Glomerular endothelial cell (primary cell): ENCODE results near the gene MALAT1. TPM values are rescaled to one million over a fixed set of nuclear protein-coding genes. Genes with fewer than 3 reads are reported as not detected.
"Not testable (repeated sequence)": the region's sequence is repeated elsewhere in the genome, so short reads cannot be mapped to it uniquely, and the experiment has no call there.

Source experiments
- DNase-seq: peaks from one replicate; pipeline ENCODE4 v3.0.0-alpha.2; 2011; ENCODE audit warnings: low read depth, low spot score; ENCODE audit errors: extremely low read depth
- total RNA-seq: library from RNA; depleted of rRNA; stranded (reverse); fragments of >200 nt; gene quantifications from 2 replicates; pipeline ENCODE4 v1.2.3, GENCODE V29; 2015

The MALAT1 gene
- total RNA-seq, result 3,312 and 7,796 TPM in 2 replicates

DNA sequence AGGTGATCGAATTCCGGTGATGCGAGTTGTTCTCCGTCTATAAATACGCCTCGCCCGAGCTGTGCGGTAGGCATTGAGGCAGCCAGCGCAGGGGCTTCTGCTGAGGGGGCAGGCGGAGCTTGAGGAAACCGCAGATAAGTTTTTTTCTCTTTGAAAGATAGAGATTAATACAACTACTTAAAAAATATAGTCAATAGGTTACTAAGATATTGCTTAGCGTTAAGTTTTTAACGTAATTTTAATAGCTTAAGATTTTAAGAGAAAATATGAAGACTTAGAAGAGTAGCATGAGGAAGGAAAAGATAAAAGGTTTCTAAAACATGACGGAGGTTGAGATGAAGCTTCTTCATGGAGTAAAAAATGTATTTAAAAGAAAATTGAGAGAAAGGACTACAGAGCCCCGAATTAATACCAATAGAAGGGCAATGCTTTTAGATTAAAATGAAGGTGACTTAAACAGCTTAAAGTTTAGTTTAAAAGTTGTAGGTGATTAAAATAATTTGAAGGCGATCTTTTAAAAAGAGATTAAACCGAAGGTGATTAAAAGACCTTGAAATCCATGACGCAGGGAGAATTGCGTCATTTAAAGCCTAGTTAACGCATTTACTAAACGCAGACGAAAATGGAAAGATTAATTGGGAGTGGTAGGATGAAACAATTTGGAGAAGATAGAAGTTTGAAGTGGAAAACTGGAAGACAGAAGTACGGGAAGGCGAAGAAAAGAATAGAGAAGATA is at the start of gene MALAT1:
Gene MALAT1, plus strand, starts transcription at position 69 of the 736 bp plus-strand sequence.
- DNase-seq, result no peak

- not testable (repeated sequence) for DNase-seq
Measured at GRCh38 chr11:65451301-65451700, 47.5 kb upstream of the MALAT1 start.

DNA sequence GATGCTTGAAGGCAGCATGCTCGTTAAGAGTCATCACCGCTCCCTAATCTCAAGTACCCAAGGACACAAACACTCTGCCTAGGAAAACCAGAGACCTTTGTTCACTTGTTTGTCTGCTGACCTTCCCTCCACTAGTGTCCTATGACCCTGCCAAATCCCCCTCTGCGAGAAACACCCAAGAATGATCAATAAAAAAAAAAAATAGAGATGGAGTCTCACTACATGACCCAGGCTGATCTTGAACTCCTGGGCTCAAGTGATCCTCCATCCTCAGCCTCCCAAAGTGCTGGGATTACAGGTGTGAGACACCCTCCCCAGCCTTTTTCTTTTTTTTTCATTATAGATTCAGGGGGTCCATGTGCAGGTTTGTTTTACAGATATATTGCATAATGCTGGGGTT is 46.6 kb upstream of the MALAT1 start:
- DNase-seq, result not testable (repeated sequence)

- DNase-seq, result no peak
Measured at GRCh38 chr11:65452806-65453490, 45.9 kb upstream of the MALAT1 start.

DNA sequence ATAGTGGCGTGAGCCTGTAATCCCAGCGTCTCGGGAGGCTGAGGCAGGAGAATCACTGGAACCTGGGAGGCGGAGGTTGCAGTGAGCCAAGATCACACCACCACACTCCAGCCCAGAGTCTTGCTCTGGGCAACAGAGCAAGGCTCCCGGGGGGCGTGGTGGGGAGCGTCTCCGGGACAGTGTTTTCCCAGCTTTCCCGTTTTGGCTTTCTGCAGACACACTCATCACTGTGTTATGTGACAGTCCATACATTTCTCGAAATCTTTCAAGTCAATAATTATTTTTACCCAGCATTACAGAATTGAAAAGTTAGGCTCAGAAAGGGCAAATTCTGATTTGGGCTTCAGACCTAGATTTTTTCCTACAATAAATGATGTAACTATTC is 44.5 kb upstream of the MALAT1 start:
- DNase-seq, result no peak

DNA sequence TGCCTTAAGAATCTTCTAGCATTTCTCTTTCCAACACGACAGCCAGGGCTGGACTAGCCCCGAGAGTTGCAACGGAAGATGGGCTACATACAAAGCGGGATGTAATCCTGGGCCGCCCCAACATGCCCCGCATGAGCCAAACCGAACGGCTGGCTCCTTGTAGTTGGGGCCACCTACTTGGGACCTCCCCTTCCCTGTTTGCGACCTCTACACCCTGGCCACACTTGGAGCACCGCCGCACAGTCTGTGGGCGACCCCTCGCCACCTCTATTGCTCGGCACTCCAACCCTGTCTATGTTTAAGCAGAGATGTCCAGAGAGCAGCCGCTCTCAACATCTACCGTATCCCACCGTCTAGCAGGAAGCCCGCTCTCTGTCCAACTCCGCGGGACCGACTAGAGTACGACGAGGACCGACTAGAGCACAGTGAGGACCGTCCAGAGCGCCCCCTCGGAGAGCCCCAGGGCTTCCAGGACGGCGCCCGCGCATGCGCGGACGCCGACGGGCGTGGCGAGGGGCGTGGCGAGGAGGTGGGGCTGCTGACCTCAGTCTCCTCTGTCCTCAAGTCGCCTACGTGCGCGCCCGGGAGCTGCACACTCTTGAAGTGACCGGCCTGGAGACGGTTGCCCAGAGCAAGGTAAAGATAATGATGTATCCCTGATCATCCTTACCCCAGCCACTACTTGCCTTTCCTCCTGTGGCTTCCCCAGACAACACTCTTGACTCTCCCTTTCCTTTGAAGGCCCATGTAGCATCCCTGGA is 44.0 kb upstream of the MALAT1 start:
- no peak for DNase-seq

- DNase-seq, result no peak
Measured at GRCh38 chr11:65456418-65456817, 42.4 kb upstream of the MALAT1 start.

DNA sequence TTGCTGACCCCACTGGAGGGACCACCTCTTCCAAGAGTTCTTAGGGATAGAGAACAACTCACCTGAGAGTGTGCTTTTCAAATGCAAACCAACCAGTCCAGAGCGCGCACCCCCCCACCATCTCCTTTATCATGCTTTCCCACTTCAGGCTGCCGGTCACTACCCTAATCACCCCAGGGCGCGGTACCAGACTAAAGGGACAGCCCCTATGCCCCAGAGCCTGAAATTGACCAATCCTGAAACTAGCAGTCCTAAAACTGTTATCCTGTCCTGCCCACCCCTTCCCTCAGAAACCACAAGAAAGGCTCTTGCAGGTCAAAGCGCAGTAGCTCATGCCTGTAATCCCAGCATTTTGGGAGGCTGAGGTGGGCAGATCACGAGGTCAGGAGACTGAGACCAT is 39.3 kb upstream of the MALAT1 start:
- no peak for DNase-seq

DNA sequence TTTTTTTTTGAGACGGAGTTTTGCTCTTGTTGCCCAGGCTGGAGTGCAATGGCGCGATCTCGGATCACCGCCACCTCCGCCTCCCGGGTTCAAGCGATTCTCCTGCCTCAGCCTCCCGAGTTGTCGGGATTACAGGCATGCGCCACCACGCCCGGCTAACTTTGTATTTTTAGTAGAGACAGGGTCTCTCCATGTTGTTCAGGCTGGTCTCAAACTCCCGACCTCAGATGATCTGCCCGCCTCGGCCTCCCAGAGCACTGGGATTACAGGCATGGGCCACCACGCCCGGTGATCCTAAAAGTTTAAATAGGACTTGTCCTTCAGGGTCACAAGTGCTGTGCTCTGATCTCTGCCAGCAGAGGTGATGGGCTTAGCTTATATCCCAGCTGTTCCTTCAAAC is 33.4 kb upstream of the MALAT1 start:
- not testable (repeated sequence) for DNase-seq

- DNase-seq, result not testable (repeated sequence)
Measured at GRCh38 chr11:65467306-65467705, 31.5 kb upstream of the MALAT1 start.

DNA sequence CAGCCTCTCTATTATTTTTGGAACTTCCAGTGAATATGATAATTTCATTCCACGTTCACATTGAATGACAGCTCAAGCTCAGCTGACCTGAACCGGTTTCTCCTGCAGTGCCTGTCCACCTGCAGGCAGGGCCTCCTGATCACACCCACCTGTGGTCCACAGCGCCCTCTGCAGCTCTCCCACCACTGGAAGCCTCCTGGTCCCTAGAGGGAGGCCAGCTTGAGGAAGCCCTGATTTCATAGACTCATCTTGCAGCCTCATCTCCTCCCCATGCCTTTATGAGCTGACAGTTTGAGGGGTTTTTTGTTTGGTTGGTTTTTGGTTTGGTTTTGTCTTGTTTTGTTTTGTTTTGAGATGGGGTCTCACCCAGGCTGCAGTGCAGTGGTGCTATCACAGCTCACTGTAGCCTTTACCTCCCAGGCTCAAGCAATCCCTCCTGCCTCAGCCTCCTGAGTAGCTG is 29.9 kb upstream of the MALAT1 start:
- DNase-seq, result no peak

- no peak for DNase-seq
Measured at GRCh38 chr11:65470433-65471049, 28.3 kb upstream of the MALAT1 start.

- no peak for DNase-seq
Measured at GRCh38 chr11:65471447-65471891, 27.4 kb upstream of the MALAT1 start.

DNA sequence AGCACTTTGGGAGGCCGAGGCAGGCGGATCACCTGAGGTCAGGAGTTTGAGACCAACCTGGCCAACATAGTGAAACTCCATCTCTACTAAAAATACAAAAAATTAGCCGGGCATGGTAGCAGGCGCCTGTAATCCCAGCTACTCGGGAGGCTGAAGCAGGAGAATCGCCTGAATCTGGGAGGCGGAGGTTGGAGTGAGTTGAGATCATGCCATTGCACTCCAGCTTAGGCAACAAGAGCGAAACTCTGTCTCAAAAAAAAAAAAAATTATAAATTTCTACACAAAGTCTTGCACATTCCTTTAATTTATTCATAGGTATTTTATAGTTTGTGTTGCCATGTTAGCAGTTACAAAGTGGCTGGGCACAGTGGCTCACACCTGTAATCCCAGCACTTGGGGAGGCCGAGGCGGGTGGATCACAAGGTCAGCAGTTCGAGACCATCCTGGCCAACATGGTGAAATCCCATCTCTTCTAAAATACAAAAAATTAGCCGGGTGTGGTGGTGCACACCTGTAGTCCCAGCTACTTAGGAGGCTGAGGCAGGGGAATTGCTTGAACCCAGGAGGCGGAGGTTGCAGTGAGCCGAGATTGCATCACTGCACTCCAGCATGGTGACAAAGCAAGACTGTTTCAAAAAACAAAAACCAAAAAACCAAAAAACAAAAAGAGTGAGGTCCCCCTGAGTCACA is 26.1 kb upstream of the MALAT1 start:
- not testable (repeated sequence) for DNase-seq

DNA sequence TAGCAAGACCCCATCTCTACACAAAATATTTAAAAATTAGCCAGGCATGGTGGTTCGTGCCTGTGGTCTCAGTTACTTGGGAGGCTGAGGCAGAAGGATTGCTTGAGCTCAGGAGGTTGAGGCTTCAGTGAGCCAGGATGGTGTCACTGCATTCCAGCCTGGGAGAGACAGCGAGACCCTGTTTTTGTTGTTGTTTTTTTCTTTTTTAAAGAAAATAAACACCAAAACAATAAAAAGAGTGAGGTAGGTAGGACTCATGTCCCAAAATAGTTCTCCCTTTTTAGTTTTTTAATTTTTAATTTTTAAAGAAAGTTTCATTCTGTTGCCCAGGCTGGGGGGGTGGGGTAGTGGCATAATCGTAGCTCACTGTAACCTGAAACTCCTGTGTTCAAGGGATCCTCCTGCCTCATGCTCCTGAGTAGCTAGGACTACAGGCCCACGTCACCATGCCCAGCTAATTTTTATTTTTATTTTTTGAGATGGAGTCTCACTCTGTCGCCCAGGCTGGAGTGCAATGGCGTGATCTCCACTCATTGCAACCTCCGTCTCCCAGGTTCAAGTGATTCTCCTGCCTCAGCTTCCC is 25.5 kb upstream of the MALAT1 start:
- no peak for DNase-seq

DNA sequence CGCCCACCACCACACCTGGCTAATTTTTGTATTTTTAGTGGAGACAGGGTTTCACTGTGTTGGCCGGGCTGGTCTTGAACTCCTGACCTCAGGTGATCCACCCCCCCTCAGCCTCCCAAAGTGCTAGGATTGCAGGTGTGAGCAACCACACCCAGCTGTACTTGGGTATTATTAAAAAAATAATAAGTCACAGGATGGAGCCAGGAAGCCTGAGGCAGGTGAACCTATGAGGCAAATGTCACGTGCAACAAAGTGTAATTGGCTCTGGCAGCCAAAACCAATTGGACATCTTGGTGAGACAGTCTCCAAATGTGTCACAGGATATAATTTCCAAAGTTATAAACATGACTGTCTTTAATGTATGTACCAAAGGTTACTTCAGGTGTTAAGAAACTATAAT is 24.0 kb upstream of the MALAT1 start:
- no peak for DNase-seq

GRCh38 chr11:65476632-65477148 is 22.2 kb upstream of the MALAT1 start:
- DNase-seq, result no peak

GRCh38 chr11:65477149-65477965 is 21.5 kb upstream of the MALAT1 start:
- DNase-seq, result no peak
